Ishikawa (cell line): ENCODE results near the gene TSPAN9.

Experiments
- CEBPB ChIP-seq: IDR thresholded peaks from 2 replicates; pipeline ENCODE4 v1.6.1; 2012
- EGR1 ChIP-seq: IDR thresholded peaks from 2 replicates; pipeline ENCODE4 v1.6.1; 2012
- EP300 ChIP-seq: IDR thresholded peaks from 2 replicates; pipeline ENCODE4 v1.6.1; 2012; ENCODE audit warnings: borderline replicate concordance
- RAD21 ChIP-seq: IDR thresholded peaks from 2 replicates; pipeline ENCODE4 v1.6.1; 2012; ENCODE audit warnings: low read depth
- TAF1 ChIP-seq: IDR thresholded peaks from 2 replicates; pipeline ENCODE4 v1.6.1; 2012; ENCODE audit warnings: low read depth, mild to moderate bottlenecking
- TCF12 ChIP-seq: IDR thresholded peaks from 2 replicates; pipeline ENCODE4 v1.6.1; 2012; ENCODE audit warnings: low read depth
- TEAD4 ChIP-seq: IDR thresholded peaks from 2 replicates; pipeline ENCODE4 v1.6.1; 2012
- YY1 ChIP-seq: IDR thresholded peaks from 2 replicates; pipeline ENCODE4 v1.6.1; 2012; ENCODE audit warnings: low read depth
- ZBTB7A ChIP-seq: IDR thresholded peaks from 2 replicates; pipeline ENCODE4 v1.6.1; 2012; ENCODE audit warnings: low read depth
- TF ChIP-seq, protein P1 (sequence below): IDR thresholded peaks from 2 replicates; pipeline ENCODE4 v1.6.1; 2012
- TF ChIP-seq, protein P2 (sequence below): IDR thresholded peaks from 2 replicates; pipeline ENCODE4 v1.6.1; 2012; ENCODE audit warnings: low read depth, mild to moderate bottlenecking
- TF ChIP-seq, protein P3 (sequence below): IDR thresholded peaks from 2 replicates; pipeline ENCODE4 v1.6.1; 2012

DNA sequence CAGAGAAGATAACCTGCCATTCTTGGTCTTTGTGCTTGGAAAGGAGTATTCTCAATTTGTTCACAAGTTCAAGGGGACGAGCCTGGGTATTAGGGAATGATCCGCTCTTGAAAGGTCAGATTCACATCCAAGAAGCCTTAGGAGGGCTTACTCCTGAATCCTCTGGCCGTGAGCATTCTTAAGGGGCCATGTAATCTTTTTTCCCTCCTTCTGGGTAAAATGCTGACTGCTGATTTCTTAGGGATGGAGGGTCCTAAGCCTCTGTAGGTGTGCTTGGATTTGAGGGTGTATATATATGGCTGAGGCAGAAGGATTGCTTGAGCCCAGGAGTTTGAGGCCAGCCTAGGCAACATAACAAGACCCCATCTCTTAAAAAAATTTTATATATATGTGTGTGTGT, 149.1 kb downstream of the TSPAN9 start:
- TF ChIP-seq EGR1 (no peak), RAD21 (no peak), TAF1 (no peak), EP300 (no peak), CEBPB (no peak), YY1 (no peak), TEAD4 (no peak), ZBTB7A (no peak), TCF12 (no peak)
- TF ChIP-seq, protein P1, sequence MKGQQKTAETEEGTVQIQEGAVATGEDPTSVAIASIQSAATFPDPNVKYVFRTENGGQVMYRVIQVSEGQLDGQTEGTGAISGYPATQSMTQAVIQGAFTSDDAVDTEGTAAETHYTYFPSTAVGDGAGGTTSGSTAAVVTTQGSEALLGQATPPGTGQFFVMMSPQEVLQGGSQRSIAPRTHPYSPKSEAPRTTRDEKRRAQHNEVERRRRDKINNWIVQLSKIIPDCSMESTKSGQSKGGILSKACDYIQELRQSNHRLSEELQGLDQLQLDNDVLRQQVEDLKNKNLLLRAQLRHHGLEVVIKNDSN: no peak
- TF ChIP-seq, protein P2, sequence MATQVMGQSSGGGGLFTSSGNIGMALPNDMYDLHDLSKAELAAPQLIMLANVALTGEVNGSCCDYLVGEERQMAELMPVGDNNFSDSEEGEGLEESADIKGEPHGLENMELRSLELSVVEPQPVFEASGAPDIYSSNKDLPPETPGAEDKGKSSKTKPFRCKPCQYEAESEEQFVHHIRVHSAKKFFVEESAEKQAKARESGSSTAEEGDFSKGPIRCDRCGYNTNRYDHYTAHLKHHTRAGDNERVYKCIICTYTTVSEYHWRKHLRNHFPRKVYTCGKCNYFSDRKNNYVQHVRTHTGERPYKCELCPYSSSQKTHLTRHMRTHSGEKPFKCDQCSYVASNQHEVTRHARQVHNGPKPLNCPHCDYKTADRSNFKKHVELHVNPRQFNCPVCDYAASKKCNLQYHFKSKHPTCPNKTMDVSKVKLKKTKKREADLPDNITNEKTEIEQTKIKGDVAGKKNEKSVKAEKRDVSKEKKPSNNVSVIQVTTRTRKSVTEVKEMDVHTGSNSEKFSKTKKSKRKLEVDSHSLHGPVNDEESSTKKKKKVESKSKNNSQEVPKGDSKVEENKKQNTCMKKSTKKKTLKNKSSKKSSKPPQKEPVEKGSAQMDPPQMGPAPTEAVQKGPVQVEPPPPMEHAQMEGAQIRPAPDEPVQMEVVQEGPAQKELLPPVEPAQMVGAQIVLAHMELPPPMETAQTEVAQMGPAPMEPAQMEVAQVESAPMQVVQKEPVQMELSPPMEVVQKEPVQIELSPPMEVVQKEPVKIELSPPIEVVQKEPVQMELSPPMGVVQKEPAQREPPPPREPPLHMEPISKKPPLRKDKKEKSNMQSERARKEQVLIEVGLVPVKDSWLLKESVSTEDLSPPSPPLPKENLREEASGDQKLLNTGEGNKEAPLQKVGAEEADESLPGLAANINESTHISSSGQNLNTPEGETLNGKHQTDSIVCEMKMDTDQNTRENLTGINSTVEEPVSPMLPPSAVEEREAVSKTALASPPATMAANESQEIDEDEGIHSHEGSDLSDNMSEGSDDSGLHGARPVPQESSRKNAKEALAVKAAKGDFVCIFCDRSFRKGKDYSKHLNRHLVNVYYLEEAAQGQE: no peak
- TF ChIP-seq, protein P3, sequence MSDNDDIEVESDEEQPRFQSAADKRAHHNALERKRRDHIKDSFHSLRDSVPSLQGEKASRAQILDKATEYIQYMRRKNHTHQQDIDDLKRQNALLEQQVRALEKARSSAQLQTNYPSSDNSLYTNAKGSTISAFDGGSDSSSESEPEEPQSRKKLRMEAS: no peak
